GM18508 (cell line): ENCODE measurements around the gene DCLRE1B.

Experiments
- ATAC-seq: cut with Tn5 transposase; IDR thresholded peaks from one replicate; pipeline ENCODE4 v1.9.1; 2021; ENCODE audit warnings: moderate number of reproducible peaks; ENCODE audit not compliant: insufficient read depth, unreplicated experiment

DCLRE1B gene

GRCh38 chr1:113904674-113905434 lies at the start of gene DCLRE1B, which contains the start of gene AP4B1:
DCLRE1B (plus strand) TSS chr1:113905326; CDS start chr1:113905587, 261 bp downstream.
AP4B1 (minus strand) TSS chr1:113904799; CDS start chr1:113904717, 82 bp downstream.
- ATAC-seq, result peak; percentile 84

GRCh38 chr1:113855630-113856400 lies 49.3 kb upstream of the DCLRE1B start:
- no peak for ATAC-seq

- no peak for ATAC-seq
Observed at GRCh38 chr1:113856401-113856790, 48.7 kb upstream of the DCLRE1B start.

- ATAC-seq, result no peak
Observed at GRCh38 chr1:113857776-113858175, 47.4 kb upstream of the DCLRE1B start.

- ATAC-seq, result no peak
Observed at GRCh38 chr1:113858418-113858817, 46.7 kb upstream of the DCLRE1B start.

- no peak for ATAC-seq
Observed at GRCh38 chr1:113858982-113859381, 46.1 kb upstream of the DCLRE1B start.

- ATAC-seq, result peak; percentile 84
Observed at GRCh38 chr1:113859478-113860175, 45.5 kb upstream of the DCLRE1B start.

- ATAC-seq, result no peak
Observed at GRCh38 chr1:113860891-113861290, 44.2 kb upstream of the DCLRE1B start.

GRCh38 chr1:113861641-113862040 lies 43.5 kb upstream of the DCLRE1B start:
- ATAC-seq, result no peak

GRCh38 chr1:113868387-113869083 lies 36.6 kb upstream of the DCLRE1B start:
- no peak for ATAC-seq

GRCh38 chr1:113870778-113871177 lies 34.3 kb upstream of the DCLRE1B start:
- no peak for ATAC-seq

- peak; percentile 76 for ATAC-seq
Observed at GRCh38 chr1:113871597-113872113, 33.5 kb upstream of the DCLRE1B start, which contains the start of gene PTPN22. PTPN22 (minus strand) TSS chr1:113871712.

GRCh38 chr1:113872219-113872935 lies 32.7 kb upstream of the DCLRE1B start:
- no peak for ATAC-seq

GRCh38 chr1:113874012-113874879 lies 30.9 kb upstream of the DCLRE1B start:
- ATAC-seq, result no peak

- peak; percentile 47 for ATAC-seq
Observed at GRCh38 chr1:113875714-113876113, 29.4 kb upstream of the DCLRE1B start.

GRCh38 chr1:113876176-113876575 lies 28.9 kb upstream of the DCLRE1B start:
- ATAC-seq, result no peak

GRCh38 chr1:113879739-113880038 lies 25.4 kb upstream of the DCLRE1B start:
- ATAC-seq, result no peak

GRCh38 chr1:113881661-113882060 lies 23.5 kb upstream of the DCLRE1B start:
- ATAC-seq, result no peak
